Fibroblast of lung (primary cell): ENCODE data around the gene CBFA2T3. TPM values are rescaled to one million over a fixed set of nuclear protein-coding genes. Genes with fewer than 3 reads are reported as not detected.

Experiments used
- DNase-seq, 2 donors: peaks; one replicate each; pipeline versions ENCODE4 v3.0.0 to v3.0.0-alpha.2; 2010; ENCODE audit warnings: low read depth in 2 of 2
- H2AFZ ChIP-seq: 2 replicates; pipeline ENCODE4 v1.5.1; 2012; ENCODE audit warnings: low read length, control low read depth, inconsistent platforms
- H3K27ac ChIP-seq: 2 replicates; pipeline ENCODE4 v1.5.1; 2011; ENCODE audit warnings: low read length, control low read depth; ENCODE audit not compliant: insufficient read depth
- H3K27me3 ChIP-seq: 2 replicates; pipeline ENCODE4 v1.5.1; 2011; ENCODE audit warnings: mild to moderate bottlenecking, low read length; ENCODE audit not compliant: control insufficient read depth, insufficient read depth
- H3K36me3 ChIP-seq: 2 replicates; pipeline ENCODE4 v1.5.1; 2011; ENCODE audit warnings: low read length; ENCODE audit not compliant: control insufficient read depth, insufficient read depth
- H3K4me1 ChIP-seq: 2 replicates; pipeline ENCODE4 v1.5.1; 2011; ENCODE audit warnings: low read length; ENCODE audit not compliant: control insufficient read depth, insufficient read depth; ENCODE audit errors: extremely low read depth
- H3K4me2 ChIP-seq: 2 replicates; pipeline ENCODE4 v1.5.1; 2011; ENCODE audit warnings: low read length, control low read depth; ENCODE audit not compliant: insufficient read depth; ENCODE audit errors: extremely low read depth
- H3K4me3 ChIP-seq, 4 experiments: fragments of 200-600 bp in 1 of 4; sonication (generic) in 1 of 4; replicated peaks in 1 of 4; 2 replicates each; pipeline ENCODE4 v1.5.1; 2011 to 2016; ENCODE audit warnings: low read length in 4 of 4, low read depth in 3 of 4, mild to moderate bottlenecking in 3 of 4, control low read depth in 2 of 4, inconsistent platforms in 1 of 4, mixed read lengths in 1 of 4; ENCODE audit not compliant: insufficient read depth in 1 of 4; ENCODE audit errors: control extremely low read depth in 1 of 4
- H3K79me2 ChIP-seq: 2 replicates; pipeline ENCODE4 v1.5.1; 2012; ENCODE audit warnings: mild to moderate bottlenecking, low read length, inconsistent platforms; ENCODE audit not compliant: control insufficient read depth, insufficient read depth
- H3K9ac ChIP-seq: 2 replicates; pipeline ENCODE4 v1.5.1; 2011; ENCODE audit warnings: mild to moderate bottlenecking, low read length, control low read depth; ENCODE audit not compliant: insufficient read depth
- H3K9me3 ChIP-seq: 2 replicates; pipeline ENCODE4 v1.5.1; 2012; ENCODE audit warnings: low read depth, low read length; ENCODE audit not compliant: control insufficient read depth, insufficient read depth
- H4K20me1 ChIP-seq: 2 replicates; pipeline ENCODE4 v1.5.1; 2011; ENCODE audit warnings: low read length; ENCODE audit not compliant: control insufficient read depth, insufficient read depth; ENCODE audit errors: extremely low read depth
- EZH2 ChIP-seq: IDR thresholded peaks from 2 replicates; pipeline ENCODE4 v1.5.1; 2012; ENCODE audit warnings: low read length, control low read depth, mild to moderate bottlenecking; ENCODE audit errors: missing control alignments
- polyA plus RNA-seq, 2 donors: library from polyadenylated mRNA; depleted of rRNA in 1 of 2; stranded (reverse) in 1 of 2; unstranded in 1 of 2; fragments of >200 nt; gene quantifications; 2 replicates each; pipeline ENCODE4 v1.2.1, GENCODE V29; 2011 to 2012; ENCODE audit warnings: missing spikeins in 1 of 2
- total RNA-seq: library from RNA; depleted of rRNA; stranded (reverse); fragments of >200 nt; gene quantifications from 2 replicates; pipeline ENCODE4 v1.2.1, GENCODE V29; 2014
- TF ChIP-seq, protein P1 (sequence below), 2 donors: IDR thresholded peaks in 1 of 2; conservative IDR thresholded peaks in 1 of 2; 1 replicate in 1 of 2; 2 replicates in 1 of 2; pipeline ENCODE4 v1.5.1; 2011 to 2012; ENCODE audit warnings: low read length in 2 of 2, control low read depth in 1 of 2, inconsistent platforms in 1 of 2, low read depth in 1 of 2, mild to moderate bottlenecking in 1 of 2

The CBFA2T3 gene
- total and polyA plus RNA-seq, 2 donors (not counting 1 experiment from before 2014, with no cell fraction given), result under 0.01 to 0.05 TPM

DNA sequence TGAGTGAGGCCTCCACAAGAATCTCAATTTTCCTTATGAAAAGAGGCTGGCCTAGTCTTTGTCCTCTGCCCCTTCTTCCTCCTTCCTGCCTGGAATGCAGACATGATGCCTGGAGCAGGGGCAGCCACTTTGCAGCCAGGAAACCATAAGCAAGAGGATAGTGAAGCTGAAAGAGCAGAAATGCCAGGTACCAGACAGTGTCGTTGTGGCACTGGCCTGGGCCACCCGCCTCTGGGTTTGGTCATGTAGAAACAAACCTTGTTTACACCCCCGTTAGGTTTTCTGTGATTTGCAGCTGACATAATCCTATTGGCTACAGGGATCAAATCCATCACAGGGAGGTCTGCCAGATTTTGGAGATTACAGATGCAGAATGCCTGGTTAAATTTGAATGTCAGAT, 16.5 kb downstream of the CBFA2T3 start:
- Histone ChIP-seq H3K27ac (no peak overlapping the region), H3K27me3 (no peaks in the 10 kb centered on the region), H3K9ac (no peak overlapping the region), H3K9me3 (no peaks in the 10 kb centered on the region), H3K36me3 (no peaks in the 10 kb centered on the region), H3K4me2 (no peak overlapping the region), H3K4me1 (no peaks in the 10 kb centered on the region), H2AFZ (no peak overlapping the region), H4K20me1 (no peaks in the 10 kb centered on the region), H3K79me2 (no peaks in the 10 kb centered on the region), H3K4me3 (no peak overlapping the region)
- no peak for TF ChIP-seq EZH2
- TF ChIP-seq, protein P1, sequence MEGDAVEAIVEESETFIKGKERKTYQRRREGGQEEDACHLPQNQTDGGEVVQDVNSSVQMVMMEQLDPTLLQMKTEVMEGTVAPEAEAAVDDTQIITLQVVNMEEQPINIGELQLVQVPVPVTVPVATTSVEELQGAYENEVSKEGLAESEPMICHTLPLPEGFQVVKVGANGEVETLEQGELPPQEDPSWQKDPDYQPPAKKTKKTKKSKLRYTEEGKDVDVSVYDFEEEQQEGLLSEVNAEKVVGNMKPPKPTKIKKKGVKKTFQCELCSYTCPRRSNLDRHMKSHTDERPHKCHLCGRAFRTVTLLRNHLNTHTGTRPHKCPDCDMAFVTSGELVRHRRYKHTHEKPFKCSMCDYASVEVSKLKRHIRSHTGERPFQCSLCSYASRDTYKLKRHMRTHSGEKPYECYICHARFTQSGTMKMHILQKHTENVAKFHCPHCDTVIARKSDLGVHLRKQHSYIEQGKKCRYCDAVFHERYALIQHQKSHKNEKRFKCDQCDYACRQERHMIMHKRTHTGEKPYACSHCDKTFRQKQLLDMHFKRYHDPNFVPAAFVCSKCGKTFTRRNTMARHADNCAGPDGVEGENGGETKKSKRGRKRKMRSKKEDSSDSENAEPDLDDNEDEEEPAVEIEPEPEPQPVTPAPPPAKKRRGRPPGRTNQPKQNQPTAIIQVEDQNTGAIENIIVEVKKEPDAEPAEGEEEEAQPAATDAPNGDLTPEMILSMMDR (conservative IDR thresholded peaks at IDR 0.05 in 1 of 2, IDR thresholded peaks at IDR 0.05 in 1 of 2; ENCODE audit: low read depth in 1 of 2, low read length in 2 of 2), result no peak
- DNase-seq, result no peak

DNA sequence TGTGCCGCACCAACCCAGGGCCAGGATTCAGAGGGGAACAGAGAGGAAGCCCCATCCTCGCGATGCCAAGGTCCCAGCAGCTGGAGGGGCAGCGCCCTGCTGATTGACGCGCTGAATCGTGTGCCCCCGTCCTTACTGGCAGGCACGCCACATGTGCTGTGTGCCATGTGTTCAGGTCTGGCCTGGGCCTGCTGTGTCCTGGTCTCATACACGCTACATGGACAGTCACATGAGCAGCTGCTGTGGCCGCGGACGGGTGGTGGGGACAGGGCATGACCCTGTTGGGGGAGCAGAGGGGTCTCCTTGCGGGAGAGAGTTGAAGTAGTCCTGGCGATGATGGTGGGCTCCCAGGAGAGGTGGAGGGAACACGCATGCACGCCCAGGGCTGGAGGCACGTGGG, 18.0 kb downstream of the CBFA2T3 start:
- H3K79me2 ChIP-seq, result no peaks in the 10 kb centered on the region
- no peak overlapping the region for H3K4me3 ChIP-seq
- H3K4me1 ChIP-seq, result no peaks in the 10 kb centered on the region
- no peaks in the 10 kb centered on the region for H3K27me3 ChIP-seq
- no peak overlapping the region for H3K9ac ChIP-seq
- H3K27ac ChIP-seq, result no peak overlapping the region
- H3K9me3 ChIP-seq, result no peaks in the 10 kb centered on the region
- no peaks in the 10 kb centered on the region for H3K36me3 ChIP-seq
- H3K4me2 ChIP-seq, result no peak overlapping the region
- no peak for DNase-seq
- H2AFZ ChIP-seq, result no peak overlapping the region
- TF ChIP-seq EZH2, result no peak
- TF ChIP-seq, protein P1 (conservative IDR thresholded peaks at IDR 0.05 in 1 of 2, IDR thresholded peaks at IDR 0.05 in 1 of 2; ENCODE audit: low read depth in 1 of 2, low read length in 2 of 2), result no peak
- no peaks in the 10 kb centered on the region for H4K20me1 ChIP-seq

DNA sequence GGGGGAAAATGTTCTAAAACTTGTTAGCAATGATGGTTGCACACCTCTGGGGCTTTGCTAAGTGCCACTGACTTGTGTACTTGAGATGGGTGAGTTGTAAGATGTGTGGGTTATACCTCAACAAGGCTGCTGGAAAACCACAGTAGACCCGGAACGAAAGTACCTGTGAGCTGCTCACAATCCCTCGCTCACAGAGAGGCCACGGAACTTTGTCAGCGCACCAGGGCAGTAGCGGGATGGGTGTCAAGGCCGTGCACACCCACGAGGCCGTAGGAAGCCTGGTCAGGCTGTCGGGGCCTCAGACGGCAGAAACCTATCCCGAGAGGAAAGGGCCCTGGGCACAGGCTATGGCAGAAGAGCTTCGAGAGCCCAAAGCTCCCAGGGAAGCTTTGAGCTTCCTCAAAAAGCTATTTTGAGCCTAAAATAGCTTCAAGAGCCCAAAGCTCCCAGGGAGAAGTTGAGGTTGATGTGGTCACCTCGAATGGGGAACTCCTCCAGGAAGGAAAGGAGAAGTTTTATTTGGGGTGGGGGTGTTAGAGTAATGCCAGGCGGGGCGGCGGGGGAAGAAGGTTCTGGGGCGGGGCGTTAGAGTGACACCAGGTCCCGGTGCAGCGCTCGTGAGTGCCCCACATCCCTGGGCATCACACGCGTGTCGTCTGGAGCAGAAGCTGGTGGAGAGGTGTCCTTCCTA, 19.0 kb downstream of the CBFA2T3 start:
- Histone ChIP-seq H3K4me1 (no peaks in the 10 kb centered on the region), H4K20me1 (no peaks in the 10 kb centered on the region), H3K9ac (no peak overlapping the region), H3K27ac (no peak overlapping the region), H3K4me2 (no peak overlapping the region), H3K27me3 (no peaks in the 10 kb centered on the region), H2AFZ (no peak overlapping the region), H3K79me2 (no peaks in the 10 kb centered on the region), H3K4me3 (no peak overlapping the region), H3K36me3 (no peaks in the 10 kb centered on the region), H3K9me3 (no peaks in the 10 kb centered on the region)
- TF ChIP-seq, protein P1 (conservative IDR thresholded peaks at IDR 0.05 in 1 of 2, IDR thresholded peaks at IDR 0.05 in 1 of 2; ENCODE audit: low read depth in 1 of 2, low read length in 2 of 2), result no peak
- TF ChIP-seq EZH2, result no peak
- DNase-seq, result no peak
